Measurements from ENCODE around the gene AFAP1L2. TPM values are rescaled to one million over a fixed set of nuclear protein-coding genes. Genes with fewer than 3 reads are reported as not detected.

AFAP1L2 gene
- total RNA-seq, 1 donor from 2014 or later = 6.4 TPM

- Mint-ChIP-seq H3K36me3 (peaks cover 18% of the 10 kb centered on the region), H3K9me3 (no peaks in the 10 kb centered on the region), H3K4me1 (ENCODE audit: unreplicated experiment) (no peaks in the 10 kb centered on the region), H3K27ac (no peak overlapping the region), H3K27me3 (no peaks in the 10 kb centered on the region), H3K4me3 (no peak overlapping the region)
- TF ChIP-seq CTCF (conservative IDR thresholded peaks at IDR 0.05) = no peak
- DNase-seq (ENCODE audit: extremely low spot score, unreplicated experiment) = no peak
Measured at GRCh38 chr10:114431414-114432135, 27.3 kb upstream of the AFAP1L2 start.

- no peaks in the 10 kb centered on the region for H3K4me1 Mint-ChIP-seq (ENCODE audit: unreplicated experiment)
- no peak overlapping the region for H3K27ac Mint-ChIP-seq
- H3K27me3 Mint-ChIP-seq = no peaks in the 10 kb centered on the region
- peaks cover 12% of the 10 kb centered on the region for H3K36me3 Mint-ChIP-seq
- DNase-seq (ENCODE audit: extremely low spot score, unreplicated experiment) = no peak
- no peaks in the 10 kb centered on the region for H3K9me3 Mint-ChIP-seq
- H3K4me3 Mint-ChIP-seq = no peak overlapping the region
- no peak for TF ChIP-seq CTCF (conservative IDR thresholded peaks at IDR 0.05)
Measured at GRCh38 chr10:114430688-114431413, 26.5 kb upstream of the AFAP1L2 start.

- Mint-ChIP-seq H3K27ac (no peak overlapping the region), H3K4me1 (ENCODE audit: unreplicated experiment) (no peaks in the 10 kb centered on the region), H3K4me3 (no peak overlapping the region), H3K27me3 (no peaks in the 10 kb centered on the region), H3K9me3 (no peaks in the 10 kb centered on the region), H3K36me3 (peaks cover 11% of the 10 kb centered on the region)
- DNase-seq (ENCODE audit: extremely low spot score, unreplicated experiment) = no peak
- TF ChIP-seq CTCF (conservative IDR thresholded peaks at IDR 0.05) = no peak
Measured at GRCh38 chr10:114429581-114430335, 25.5 kb upstream of the AFAP1L2 start.

- H3K27ac Mint-ChIP-seq = no peak overlapping the region
- peaks cover 3% of the 10 kb centered on the region for H3K4me1 Mint-ChIP-seq (ENCODE audit: unreplicated experiment)
- H3K9me3 Mint-ChIP-seq = no peaks in the 10 kb centered on the region
- H3K27me3 Mint-ChIP-seq = peaks cover 2% of the 10 kb centered on the region
- no peak overlapping the region for H3K4me3 Mint-ChIP-seq
- DNase-seq (ENCODE audit: extremely low spot score, unreplicated experiment) = no peak
- peaks cover 5% of the 10 kb centered on the region for H3K36me3 Mint-ChIP-seq
- TF ChIP-seq CTCF (conservative IDR thresholded peaks at IDR 0.05) = no peak
Measured at GRCh38 chr10:114427124-114427852, 23.0 kb upstream of the AFAP1L2 start.

GRCh38 chr10:114426476-114426875 lies 22.2 kb upstream of the AFAP1L2 start:
- peaks cover 4% of the 10 kb centered on the region for H3K4me1 Mint-ChIP-seq (ENCODE audit: unreplicated experiment)
- H3K9me3 Mint-ChIP-seq = no peaks in the 10 kb centered on the region
- no peak for DNase-seq (ENCODE audit: extremely low spot score, unreplicated experiment)
- H3K27me3 Mint-ChIP-seq = peaks cover 3% of the 10 kb centered on the region
- H3K27ac Mint-ChIP-seq = no peak overlapping the region
- no peak for TF ChIP-seq CTCF (conservative IDR thresholded peaks at IDR 0.05)
- H3K4me3 Mint-ChIP-seq = no peak overlapping the region
- H3K36me3 Mint-ChIP-seq = peaks cover 5% of the 10 kb centered on the region
